Naive thymus-derived CD4-positive, alpha-beta T cell (primary cell): Measurements from ENCODE around the gene LEMD1. TPM values are rescaled to one million over a fixed set of nuclear protein-coding genes. Genes with fewer than 3 reads are reported as not detected.

Experiments
- ATAC-seq: fragments of 150-1000 bp; cut with Tn5 transposase; 2 replicates; pipeline ENCODE4 v1.10.0; 2021; ENCODE audit warnings: mild to moderate bottlenecking, moderate library complexity
- CTCF ChIA-PET: fragments of 350-600 bp; sonication (Branson Sonifier 250); formaldehyde crosslinking; loops from one replicate; lab custom pipeline; 2021; ENCODE audit warnings: antibody characterized with exemption; lab: Charles Lee
- POLR2A ChIA-PET: fragments of 350-600 bp; sonication (Branson Sonifier 250); formaldehyde crosslinking; loops from one replicate; lab custom pipeline; 2021; ENCODE audit warnings: antibody characterized with exemption, inconsistent platforms; lab: Charles Lee
- DNase-seq, 9 donors: peaks; one replicate each; pipeline versions ENCODE4 v3.0.0 to v3.0.0-alpha.2; 2020 to 2022; ENCODE audit warnings: mixed read lengths in 1 of 9
- H3K27ac ChIP-seq: one replicate; pipeline ENCODE4 v1.7.0; 2013; ENCODE audit warnings: mild to moderate bottlenecking, low read depth, low read length, moderate library complexity
- H3K27me3 ChIP-seq, 2 donors: one replicate each; pipeline ENCODE4 v1.7.0; 2013; ENCODE audit warnings: low read length in 2 of 2, mild to moderate bottlenecking in 2 of 2, moderate library complexity in 2 of 2; ENCODE audit not compliant: control insufficient read depth in 2 of 2, insufficient read depth in 2 of 2
- H3K36me3 ChIP-seq, 3 experiments: 1 replicate in 2 of 3; 2 replicates in 1 of 3; pipeline ENCODE4 v1.7.0; 2013; ENCODE audit warnings: low read length in 3 of 3, mild to moderate bottlenecking in 3 of 3, moderate library complexity in 1 of 3; ENCODE audit not compliant: insufficient read depth in 3 of 3, control insufficient read depth in 2 of 3
- H3K4me1 ChIP-seq, 2 donors: one replicate each; pipeline ENCODE4 v1.7.0; 2013; ENCODE audit warnings: low read length in 2 of 2, mild to moderate bottlenecking in 2 of 2, moderate library complexity in 1 of 2; ENCODE audit not compliant: control insufficient read depth in 2 of 2, insufficient read depth in 2 of 2
- H3K4me3 ChIP-seq: 2 replicates; pipeline ENCODE4 v1.7.0; 2013; ENCODE audit warnings: mild to moderate bottlenecking, low read length
- H3K9me3 ChIP-seq, 3 experiments: 1 replicate in 2 of 3; 2 replicates in 1 of 3; pipeline ENCODE4 v1.7.0; 2013; ENCODE audit warnings: low read length in 3 of 3; ENCODE audit not compliant: control insufficient read depth in 2 of 3
- H3K27ac Mint-ChIP-seq, 9 donors: one replicate each; pipeline ENCODE4 v1.8.0; 2020 to 2022; ENCODE audit warnings: mixed read lengths in 9 of 9, mild to moderate bottlenecking in 8 of 9, moderate library complexity in 5 of 9, inconsistent platforms in 2 of 9
- H3K27me3 Mint-ChIP-seq, 5 donors: one replicate each; pipeline ENCODE4 v1.8.0; 2021 to 2022; ENCODE audit warnings: mixed read lengths in 5 of 5, mild to moderate bottlenecking in 1 of 5
- H3K36me3 Mint-ChIP-seq, 5 donors: one replicate each; pipeline ENCODE4 v1.8.0; 2020 to 2022; ENCODE audit warnings: mixed read lengths in 5 of 5, mild to moderate bottlenecking in 3 of 5, inconsistent platforms in 1 of 5
- H3K4me1 Mint-ChIP-seq, 7 donors: one replicate each; pipeline ENCODE4 v1.8.0; 2020 to 2022; ENCODE audit warnings: mixed read lengths in 7 of 7, mild to moderate bottlenecking in 3 of 7, inconsistent platforms in 1 of 7
- H3K4me3 Mint-ChIP-seq, 10 donors: one replicate each; pipeline ENCODE4 v1.8.0; 2020 to 2022; ENCODE audit warnings: mild to moderate bottlenecking in 10 of 10, mixed read lengths in 10 of 10, moderate library complexity in 6 of 10, inconsistent platforms in 2 of 10
- H3K9me3 Mint-ChIP-seq, 11 donors: one replicate each; pipeline ENCODE4 v1.8.0; 2020 to 2022; ENCODE audit warnings: mixed read lengths in 11 of 11, mild to moderate bottlenecking in 4 of 11, inconsistent platforms in 1 of 11, moderate library complexity in 1 of 11
- intact Hi-C, 2 donors: fragments of 100-400 bp; cut with micrococcal nuclease; formaldehyde crosslinking; loops; one replicate each; pipeline ENCODE4 v1.15.1; 2023
- polyA plus RNA-seq, 2 donors: library from polyadenylated mRNA; unstranded; fragments of 300-500 nt; fragmentation: Illumina TruSeq; gene quantifications; one replicate each; pipeline ENCODE4 v1.2.3, GENCODE V29; 2021
- total RNA-seq, 6 experiments: library from RNA in 5 of 6; stranded (reverse) in 5 of 6; gene quantifications; 1 replicate in 5 of 6; 2 replicates in 1 of 6; pipeline ENCODE4 v1.2.3 and lab custom pipeline; 2021 to 2026

The LEMD1 gene
- total and polyA plus RNA-seq, 7 experiments from 2014 or later = 0.97 TPM; not detected in 6

DNA sequence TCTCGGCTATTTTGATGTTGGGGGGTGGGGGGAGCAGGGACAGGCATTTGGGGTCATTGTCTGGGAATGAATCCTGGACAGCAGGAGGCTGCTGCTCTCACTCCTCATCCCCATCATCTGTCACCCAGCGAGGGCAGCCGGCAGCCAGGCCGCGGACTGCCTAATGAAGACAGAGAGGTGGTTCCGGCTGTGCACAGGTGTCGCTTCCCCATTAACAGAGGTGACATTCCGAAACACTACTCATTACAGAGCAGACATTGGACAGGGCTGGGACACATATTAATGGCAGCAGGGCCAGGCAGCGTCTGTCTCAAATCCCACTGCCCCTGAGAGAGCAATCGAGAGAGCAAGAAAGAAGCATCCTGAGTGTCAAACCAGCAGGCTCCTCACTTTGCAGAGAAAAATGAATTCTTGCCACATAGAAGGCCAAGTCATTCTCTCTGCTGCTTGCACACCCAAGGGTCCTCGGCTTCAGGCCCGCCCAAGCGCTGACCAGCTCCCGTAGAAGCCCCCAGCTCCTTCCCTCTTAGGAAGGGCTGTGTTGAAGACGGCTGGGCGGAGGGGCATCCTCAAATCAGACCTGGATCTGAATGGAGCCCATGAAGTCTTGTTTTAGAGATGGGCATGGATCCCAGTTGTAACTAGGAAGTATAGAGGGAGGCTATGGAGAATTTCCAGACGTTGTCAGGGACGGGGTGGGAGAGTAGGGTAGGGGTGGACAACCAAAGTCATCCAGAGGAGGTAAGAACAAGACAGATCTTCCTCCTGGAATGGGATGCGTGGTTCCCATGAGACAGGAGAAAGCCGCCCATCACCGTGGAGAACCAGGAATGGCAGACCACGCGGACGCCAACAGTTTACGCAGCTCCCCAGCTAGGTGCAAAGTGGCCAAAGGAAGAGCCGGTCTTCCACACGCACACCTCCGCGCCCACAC, 8.2 kb upstream of the LEMD1 start:
- H3K27me3 Mint-ChIP-seq = peaks cover 15 to 46% (median 24%) of the 10 kb centered on the region in 5 donors
- peaks cover 0 to 6% of the 10 kb centered on the region in 2 donors for H3K4me1 ChIP-seq
- H3K9me3 Mint-ChIP-seq = no peaks in the 10 kb centered on the region
- ATAC-seq = no peak
- intact Hi-C loops = loop anchor here (1.0 to 2.0 kb wide), 6 partner anchors 11 to 157 kb away; no protein-coding TSS in a partner anchor
- CTCF ChIA-PET = interaction anchor here (0.6 to 2.7 kb wide), 7 partner anchors 10 to 448 kb away, joined by 3 to 16 read pairs (median 4); no protein-coding TSS in a partner anchor
- no peaks in the 10 kb centered on the region for H3K36me3 Mint-ChIP-seq
- peak overlapping the region; percentile 64 to 92 (median 84) for H3K4me3 Mint-ChIP-seq
- H3K27ac ChIP-seq = no peak overlapping the region
- no peaks in the 10 kb centered on the region for H3K36me3 ChIP-seq
- H3K9me3 ChIP-seq = no peaks in the 10 kb centered on the region
- H3K27ac Mint-ChIP-seq = peak overlapping the region in 4 of 9 donors; percentile 32 to 80 (median 60)
- peaks cover 10 to 15% (median 15%) of the 10 kb centered on the region in 7 donors for H3K4me1 Mint-ChIP-seq
- peak in 1 of 9 donors; percentile 12 for DNase-seq
- peak overlapping the region; percentile 44 for H3K4me3 ChIP-seq
- POLR2A ChIA-PET = interaction anchor here (0.7 kb wide), 1 partner anchor 11 kb away, joined by 4 read pairs; no protein-coding TSS in a partner anchor
- no peaks in the 10 kb centered on the region for H3K27me3 ChIP-seq

DNA sequence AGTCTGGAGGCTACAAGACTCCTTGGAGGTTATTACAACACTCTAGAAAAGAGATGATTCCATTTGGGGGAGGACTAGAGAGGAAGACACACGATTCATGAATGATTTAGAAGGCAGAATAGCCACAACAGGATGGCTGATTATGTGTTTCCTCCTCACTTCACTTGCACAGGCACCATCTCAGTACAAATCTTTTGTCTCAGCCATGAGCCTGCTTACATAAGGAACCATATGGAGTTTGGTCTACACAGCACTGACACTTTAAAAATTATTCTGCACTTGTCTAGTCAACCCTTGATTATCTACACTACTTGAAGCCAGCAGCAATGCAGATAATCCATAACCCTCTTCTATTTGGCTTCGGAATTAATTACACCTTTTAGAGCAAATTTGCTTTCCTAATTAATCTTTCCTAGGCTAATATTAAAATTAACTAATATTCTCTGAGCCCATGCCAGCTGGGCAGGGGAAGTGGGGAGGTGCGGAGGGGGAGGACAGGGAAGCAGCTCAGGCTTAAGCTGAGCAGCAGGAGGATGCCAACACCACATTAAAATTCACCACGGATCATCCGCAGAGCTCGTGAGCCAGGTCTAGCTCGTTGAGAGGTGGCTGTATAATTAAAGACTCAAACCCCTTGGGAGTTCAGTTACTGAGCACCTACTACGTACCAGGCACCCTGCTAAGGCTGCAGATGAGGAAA, 3.2 kb upstream of the LEMD1 start:
- peaks cover 14 to 76% (median 30%) of the 10 kb centered on the region in 5 donors for H3K27me3 Mint-ChIP-seq
- no peak for ATAC-seq
- POLR2A ChIA-PET = interaction anchor here (1.1 kb wide), 1 partner anchor 16 kb away, joined by 5 read pairs; no protein-coding TSS in a partner anchor

GRCh38 chr1:205423814-205424399, 2.1 kb upstream of the LEMD1 start:
- Histone ChIP-seq H3K4me3 (no peak overlapping the region), H3K9me3 (no peaks in the 10 kb centered on the region), H3K27me3 (no peaks in the 10 kb centered on the region), H3K36me3 (no peaks in the 10 kb centered on the region), H3K4me1 (no peaks in the 10 kb centered on the region), H3K27ac (no peak overlapping the region)
- Mint-ChIP-seq H3K36me3 (no peaks in the 10 kb centered on the region), H3K27ac (no peak overlapping the region), H3K4me1 (peaks cover 0 to 5% (median 0%) of the 10 kb centered on the region in 7 donors), H3K27me3 (peaks cover 20 to 78% (median 30%) of the 10 kb centered on the region in 5 donors), H3K4me3 (no peak overlapping the region), H3K9me3 (no peaks in the 10 kb centered on the region)
- DNase-seq (no peak), ATAC-seq (no peak)
- ChIA-PET CTCF (interaction anchor here (0.9 to 1.3 kb wide), 2 partner anchors 25 to 70 kb away, joined by 3 to 6 read pairs; no protein-coding TSS in a partner anchor), POLR2A (interaction anchor here (1.1 kb wide), 1 partner anchor 17 kb away, joined by 5 read pairs; no protein-coding TSS in a partner anchor)
- intact Hi-C loops = no loop called here

More for the DNA sequence above, 3.2 kb upstream of the LEMD1 start:
- H3K27me3 ChIP-seq = no peaks in the 10 kb centered on the region
- H3K36me3 ChIP-seq = no peaks in the 10 kb centered on the region
- intact Hi-C loops = no loop called here
- DNase-seq = no peak
- H3K36me3 Mint-ChIP-seq = no peaks in the 10 kb centered on the region
- H3K4me3 ChIP-seq = no peak overlapping the region
- H3K9me3 ChIP-seq = no peaks in the 10 kb centered on the region
- H3K4me1 ChIP-seq = no peaks in the 10 kb centered on the region
- H3K4me3 Mint-ChIP-seq = no peak overlapping the region
- CTCF ChIA-PET = interaction anchor here (1.3 kb wide), 1 partner anchor 71 kb away, joined by 6 read pairs; no protein-coding TSS in a partner anchor
- no peak overlapping the region for H3K27ac ChIP-seq
- H3K9me3 Mint-ChIP-seq = no peaks in the 10 kb centered on the region
- no peak overlapping the region for H3K27ac Mint-ChIP-seq
- H3K4me1 Mint-ChIP-seq = peaks cover 0 to 5% (median 1%) of the 10 kb centered on the region in 7 donors

- H3K27ac Mint-ChIP-seq = no peak overlapping the region
- H3K4me1 Mint-ChIP-seq = peaks cover 0 to 5% (median 0%) of the 10 kb centered on the region in 7 donors
- H3K36me3 Mint-ChIP-seq = no peaks in the 10 kb centered on the region
- Histone ChIP-seq H3K27me3 (no peaks in the 10 kb centered on the region), H3K36me3 (no peaks in the 10 kb centered on the region), H3K4me1 (no peaks in the 10 kb centered on the region), H3K27ac (no peak overlapping the region), H3K9me3 (no peaks in the 10 kb centered on the region), H3K4me3 (no peak overlapping the region)
- peaks cover 20 to 76% (median 30%) of the 10 kb centered on the region in 5 donors for H3K27me3 Mint-ChIP-seq
- no peak overlapping the region for H3K4me3 Mint-ChIP-seq
- POLR2A ChIA-PET = interaction anchor here (0.7 kb wide), 1 partner anchor 1774 kb away, joined by 3 read pairs; no protein-coding TSS in a partner anchor
- no peak for DNase-seq
- intact Hi-C loops = no loop called here
- no peaks in the 10 kb centered on the region for H3K9me3 Mint-ChIP-seq
- no peak for ATAC-seq
- CTCF ChIA-PET = interaction anchor here (0.9 kb wide), 1 partner anchor 24 kb away, joined by 3 read pairs; no protein-coding TSS in a partner anchor
These were observed 1.3 kb upstream of the LEMD1 start for GRCh38 chr1:205422993-205423642.

GRCh38 chr1:205420938-205421337, 918 bp downstream of the LEMD1 start:
- DNase-seq (no peak), ATAC-seq (no peak)
- no peaks in the 10 kb centered on the region for H3K36me3 ChIP-seq
- Mint-ChIP-seq H3K4me3 (no peak overlapping the region), H3K36me3 (no peaks in the 10 kb centered on the region), H3K27ac (no peak overlapping the region), H3K27me3 (peaks cover 12 to 71% (median 28%) of the 10 kb centered on the region in 5 donors), H3K9me3 (no peaks in the 10 kb centered on the region), H3K4me1 (no peaks in the 10 kb centered on the region)
- no peaks in the 10 kb centered on the region for H3K27me3 ChIP-seq
- H3K9me3 ChIP-seq = no peaks in the 10 kb centered on the region
- intact Hi-C loops = no loop called here
- no peaks in the 10 kb centered on the region for H3K4me1 ChIP-seq
- no peak overlapping the region for H3K4me3 ChIP-seq
- POLR2A ChIA-PET = interaction anchor here (0.6 to 0.7 kb wide), 2 partner anchors 14 to 136 kb away, joined by 3 read pairs; no protein-coding TSS in a partner anchor
- CTCF ChIA-PET = no interaction called here
- no peak overlapping the region for H3K27ac ChIP-seq
